Chondrocyte (in vitro differentiated cells): ENCODE results near the gene LYZL2. TPM values are rescaled to one million over a fixed set of nuclear protein-coding genes. Genes with fewer than 3 reads are reported as not detected.
"Not testable (repeated sequence)": the region's sequence is repeated elsewhere in the genome, so short reads cannot be mapped to it uniquely, and the experiment has no call there.

Source experiments
- DNase-seq: peaks from one replicate; pipeline ENCODE4 v3.0.0; 2021; ENCODE audit warnings: mixed read lengths, low spot score
- H3K27ac Mint-ChIP-seq: one replicate; pipeline ENCODE4 v1.8.0; 2021; ENCODE audit warnings: mild to moderate bottlenecking, moderate library complexity, mixed read lengths; ENCODE audit not compliant: unreplicated experiment
- H3K27me3 Mint-ChIP-seq: 2 replicates; pipeline ENCODE4 v1.8.0; 2021; ENCODE audit warnings: low read depth, mixed read lengths
- H3K36me3 Mint-ChIP-seq: 2 replicates; pipeline ENCODE4 v1.8.0; 2021; ENCODE audit warnings: low read depth, mixed read lengths
- H3K4me1 Mint-ChIP-seq: 2 replicates; pipeline ENCODE4 v1.8.0; 2021; ENCODE audit warnings: low read depth, mild to moderate bottlenecking, mixed read lengths
- H3K4me3 Mint-ChIP-seq: one replicate; pipeline ENCODE4 v1.8.0; 2021; ENCODE audit warnings: mild to moderate bottlenecking, moderate library complexity, mixed read lengths; ENCODE audit not compliant: unreplicated experiment
- H3K9me3 Mint-ChIP-seq: 2 replicates; pipeline ENCODE4 v1.8.0; 2021; ENCODE audit warnings: low read depth, mixed read lengths
- total RNA-seq: library from RNA; stranded (reverse); gene quantifications from 3 replicates; pipeline ENCODE4 v1.2.1, GENCODE V29; 2021
- TF ChIP-seq, protein P1 (sequence below): fragments of 200-600 bp; sonication (generic); IDR thresholded peaks from 2 replicates; pipeline ENCODE4 v1.5.0; 2021; ENCODE audit warnings: antibody characterized with exemption, mild to moderate bottlenecking, moderate library complexity

Gene LYZL2
- total RNA-seq, 1 donor from 2014 or later: not detected

DNA sequence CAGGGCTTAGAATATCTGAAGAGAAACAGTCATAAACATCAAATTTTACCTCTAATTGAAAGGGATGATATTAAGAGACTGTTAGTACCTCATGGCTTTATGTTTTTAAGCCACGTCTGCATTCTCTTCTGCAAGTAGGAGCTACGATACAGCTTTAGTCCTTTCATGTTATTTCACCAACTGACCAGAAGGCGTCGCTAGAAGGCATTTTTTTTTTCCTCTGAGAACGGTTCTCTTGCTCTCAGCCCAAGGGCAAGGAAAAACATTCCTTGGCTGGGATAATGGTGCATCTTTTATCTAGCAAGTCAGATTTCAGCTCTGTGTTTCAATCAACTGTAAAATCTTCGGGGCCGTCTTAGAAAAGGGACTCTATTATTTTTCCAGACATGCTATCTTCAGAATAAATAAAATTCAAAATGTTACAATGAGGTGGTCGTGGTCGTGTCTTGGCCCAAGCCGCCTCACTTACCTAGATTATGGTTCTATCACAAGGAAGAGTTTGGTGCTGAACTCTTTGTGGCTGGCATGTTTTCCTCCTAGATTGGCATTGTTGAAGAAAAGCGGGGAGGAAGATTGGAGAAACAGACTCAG lies 41.6 kb upstream of the LYZL2 start:
- Mint-ChIP-seq H3K4me3 (peak overlapping the region; percentile 39), H3K27ac (no peak overlapping the region), H3K27me3 (no peaks in the 10 kb centered on the region), H3K9me3 (no peaks in the 10 kb centered on the region), H3K36me3 (no peaks in the 10 kb centered on the region), H3K4me1 (peaks cover 13% of the 10 kb centered on the region)
- no peak for DNase-seq
- TF ChIP-seq, protein P1, sequence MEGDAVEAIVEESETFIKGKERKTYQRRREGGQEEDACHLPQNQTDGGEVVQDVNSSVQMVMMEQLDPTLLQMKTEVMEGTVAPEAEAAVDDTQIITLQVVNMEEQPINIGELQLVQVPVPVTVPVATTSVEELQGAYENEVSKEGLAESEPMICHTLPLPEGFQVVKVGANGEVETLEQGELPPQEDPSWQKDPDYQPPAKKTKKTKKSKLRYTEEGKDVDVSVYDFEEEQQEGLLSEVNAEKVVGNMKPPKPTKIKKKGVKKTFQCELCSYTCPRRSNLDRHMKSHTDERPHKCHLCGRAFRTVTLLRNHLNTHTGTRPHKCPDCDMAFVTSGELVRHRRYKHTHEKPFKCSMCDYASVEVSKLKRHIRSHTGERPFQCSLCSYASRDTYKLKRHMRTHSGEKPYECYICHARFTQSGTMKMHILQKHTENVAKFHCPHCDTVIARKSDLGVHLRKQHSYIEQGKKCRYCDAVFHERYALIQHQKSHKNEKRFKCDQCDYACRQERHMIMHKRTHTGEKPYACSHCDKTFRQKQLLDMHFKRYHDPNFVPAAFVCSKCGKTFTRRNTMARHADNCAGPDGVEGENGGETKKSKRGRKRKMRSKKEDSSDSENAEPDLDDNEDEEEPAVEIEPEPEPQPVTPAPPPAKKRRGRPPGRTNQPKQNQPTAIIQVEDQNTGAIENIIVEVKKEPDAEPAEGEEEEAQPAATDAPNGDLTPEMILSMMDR: peak; percentile 88

DNA sequence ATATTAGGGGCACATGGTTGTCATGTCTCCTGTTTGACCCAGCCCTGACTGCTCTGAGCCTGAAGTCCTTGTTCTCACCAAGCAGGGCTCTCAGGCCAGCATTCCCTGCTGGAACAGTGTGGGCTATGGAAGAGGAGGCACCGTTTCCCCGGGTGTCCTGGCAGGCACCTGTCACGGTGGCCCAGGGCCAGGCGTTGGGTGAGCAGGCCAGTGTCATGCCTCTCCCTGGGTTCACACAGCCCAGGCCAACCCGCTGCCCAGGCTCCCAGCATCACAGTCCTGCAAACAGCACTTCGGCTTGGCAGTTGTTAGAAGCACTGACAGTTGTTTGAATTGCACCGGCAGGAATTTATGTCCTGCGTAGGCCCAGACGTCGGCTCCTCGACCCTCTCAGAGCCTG lies 38.4 kb upstream of the LYZL2 start:
- not testable (repeated sequence) for H3K9me3 Mint-ChIP-seq, H3K4me3 Mint-ChIP-seq, DNase-seq, H3K27me3 Mint-ChIP-seq, H3K4me1 Mint-ChIP-seq, H3K36me3 Mint-ChIP-seq, H3K27ac Mint-ChIP-seq

DNA sequence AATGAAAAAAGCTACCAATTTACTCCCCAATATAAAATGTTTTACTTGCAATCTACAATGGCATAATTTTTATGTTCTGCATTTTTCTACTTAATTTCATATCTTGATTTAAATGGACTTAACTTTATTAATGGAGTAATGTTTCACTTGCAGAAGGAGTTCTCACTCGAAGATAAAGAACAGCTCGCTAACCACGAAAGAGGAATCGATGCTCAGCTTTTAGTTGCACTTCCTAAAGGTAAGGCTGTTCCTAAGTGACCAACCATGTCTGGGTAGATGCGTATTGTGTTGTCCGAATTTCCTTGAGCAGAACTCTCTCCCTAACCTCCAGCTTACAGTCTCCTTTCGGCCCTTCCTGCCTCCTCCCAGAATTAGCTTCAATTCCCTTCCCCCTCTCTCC lies 33.9 kb upstream of the LYZL2 start:
- H3K27ac Mint-ChIP-seq, H3K4me3 Mint-ChIP-seq, DNase-seq, H3K36me3 Mint-ChIP-seq, H3K27me3 Mint-ChIP-seq, H3K4me1 Mint-ChIP-seq, H3K9me3 Mint-ChIP-seq: not testable (repeated sequence)

DNA sequence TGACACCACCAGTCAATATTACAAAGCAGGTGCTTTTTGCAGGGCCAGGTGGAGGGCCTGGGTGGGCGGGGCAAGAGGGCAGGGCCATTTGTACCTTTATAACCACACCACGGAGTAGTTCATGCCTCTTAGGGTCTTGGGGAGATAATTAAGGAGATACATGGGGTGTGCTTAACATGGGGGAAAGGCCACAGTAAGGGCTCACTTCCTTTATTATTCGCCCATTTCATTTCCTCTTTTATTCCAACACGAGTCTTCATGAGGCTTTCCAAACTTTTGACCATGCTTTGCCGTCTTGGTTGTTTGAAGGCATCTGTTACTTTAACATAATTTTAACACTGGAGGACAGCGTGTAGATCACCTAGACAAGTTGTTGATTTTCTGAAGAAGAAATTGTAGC lies 33.3 kb upstream of the LYZL2 start:
- TF ChIP-seq, protein P1: no peak
- Mint-ChIP-seq H3K27ac (no peak overlapping the region), H3K9me3 (no peaks in the 10 kb centered on the region), H3K36me3 (no peaks in the 10 kb centered on the region), H3K4me1 (no peaks in the 10 kb centered on the region), H3K27me3 (peaks cover 3% of the 10 kb centered on the region), H3K4me3 (no peak overlapping the region)
- no peak for DNase-seq

DNA sequence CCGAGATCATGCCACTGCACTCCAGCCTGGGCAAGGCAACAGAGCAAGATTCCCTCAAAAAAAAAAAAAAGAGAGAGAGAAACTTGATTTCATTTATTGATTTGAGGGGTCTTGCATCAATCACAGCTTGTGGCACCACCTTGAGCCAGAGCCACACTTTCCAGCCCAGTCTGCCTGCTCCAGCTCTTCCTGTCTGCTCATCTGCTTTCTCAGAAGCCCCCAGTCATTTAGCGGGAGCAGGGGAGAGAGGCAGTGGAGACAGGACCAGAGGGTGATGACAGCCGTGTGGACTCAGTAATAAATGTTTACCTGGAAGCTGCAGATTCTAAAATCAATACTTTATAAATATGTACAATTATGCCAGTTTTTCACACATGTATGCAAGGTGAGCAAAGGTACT lies 30.8 kb upstream of the LYZL2 start:
- H3K9me3 Mint-ChIP-seq, H3K27ac Mint-ChIP-seq, H3K36me3 Mint-ChIP-seq: not testable (repeated sequence)

DNA sequence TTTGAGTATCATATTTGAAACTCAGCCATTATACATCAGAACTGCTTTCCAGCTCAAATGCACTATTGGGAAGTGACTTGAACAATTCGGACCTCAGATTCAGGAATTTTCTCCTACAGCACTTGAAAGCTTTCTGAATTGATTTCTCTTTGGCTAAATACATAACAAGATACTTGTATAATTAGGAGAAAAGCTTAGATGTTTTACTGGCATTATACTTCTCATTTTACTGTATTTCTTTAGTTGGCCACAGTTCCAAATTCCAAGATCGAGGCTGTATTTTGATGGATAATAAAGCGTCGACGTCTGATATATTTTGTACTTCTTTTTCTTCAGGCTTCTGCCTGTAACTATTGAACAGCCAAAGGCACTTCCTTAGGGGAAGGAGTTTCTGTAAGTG lies 26.7 kb upstream of the LYZL2 start:
- Mint-ChIP-seq H3K9me3 (no peaks in the 10 kb centered on the region), H3K27ac (no peak overlapping the region), H3K36me3 (no peaks in the 10 kb centered on the region), H3K4me1 (peaks cover 6% of the 10 kb centered on the region), H3K4me3 (no peak overlapping the region), H3K27me3 (peaks cover 9% of the 10 kb centered on the region)
- no peak for DNase-seq
- TF ChIP-seq, protein P1: no peak

More for the DNA sequence above, 30.8 kb upstream of the LYZL2 start:
- H3K27me3 Mint-ChIP-seq, H3K4me1 Mint-ChIP-seq, H3K4me3 Mint-ChIP-seq, DNase-seq: not testable (repeated sequence)

DNA sequence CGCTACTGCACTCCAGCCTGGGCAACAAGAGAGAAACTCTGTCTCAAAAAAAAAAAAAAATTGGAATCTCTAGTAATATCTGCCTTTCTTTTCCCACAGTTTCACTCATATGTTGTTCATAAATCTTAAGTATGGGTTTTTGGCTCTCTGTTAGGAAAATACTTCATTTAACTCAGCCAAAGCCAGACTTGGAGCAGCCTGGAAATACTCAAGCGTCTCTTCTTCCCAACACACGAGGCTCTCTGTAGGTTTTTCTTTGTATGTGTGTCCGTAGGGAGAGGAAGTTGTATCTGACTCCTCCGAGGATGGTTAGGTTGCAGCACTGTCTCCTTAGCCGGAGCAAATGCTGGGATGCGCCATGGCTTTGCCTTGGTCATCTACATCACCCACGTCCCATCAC lies 25.4 kb upstream of the LYZL2 start:
- not testable (repeated sequence) for H3K27me3 Mint-ChIP-seq, H3K4me3 Mint-ChIP-seq, H3K27ac Mint-ChIP-seq, H3K4me1 Mint-ChIP-seq, DNase-seq, H3K9me3 Mint-ChIP-seq, H3K36me3 Mint-ChIP-seq

DNA sequence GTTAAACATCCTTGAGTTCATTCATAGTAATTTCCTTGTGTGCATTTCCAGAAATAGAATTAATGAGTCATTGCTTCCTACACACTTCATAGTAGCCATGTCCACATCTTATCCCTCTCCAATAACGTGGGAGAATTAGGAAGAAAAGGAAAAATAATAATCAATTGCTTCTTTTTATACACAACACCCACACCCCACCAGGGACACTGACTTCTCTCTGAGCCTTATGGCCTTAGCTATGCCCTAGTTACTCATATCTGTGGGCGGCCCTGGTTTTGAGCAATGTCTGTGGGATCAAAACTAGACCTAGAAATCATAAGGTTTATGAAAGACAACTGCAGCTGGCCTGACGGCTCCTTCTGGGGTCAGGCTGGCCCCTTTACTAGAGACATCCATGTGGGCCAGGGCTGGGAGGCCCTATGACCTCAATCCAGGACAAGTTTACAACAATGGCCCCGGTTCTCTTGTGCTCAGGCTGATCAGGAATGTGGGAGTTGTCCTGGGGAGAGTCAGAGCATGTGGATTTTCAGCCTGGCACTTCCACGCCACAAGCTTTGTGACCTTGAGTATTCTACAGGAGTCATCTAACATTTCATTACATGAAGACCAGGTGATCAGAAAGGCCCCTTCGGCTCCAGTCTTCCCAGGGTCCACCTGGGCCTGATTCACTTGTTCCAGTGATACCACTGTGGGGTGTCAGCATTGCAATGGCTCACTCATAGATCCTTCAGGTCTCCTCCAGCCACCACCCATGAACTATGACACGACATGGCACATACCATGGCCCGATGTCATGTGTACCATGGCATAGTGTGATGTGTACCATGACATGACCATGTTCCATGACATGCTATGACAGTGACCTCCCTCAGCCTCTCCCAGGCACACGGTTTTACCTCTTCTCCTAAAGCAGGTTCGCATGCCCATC lies 22.2 kb upstream of the LYZL2 start:
- H3K36me3 Mint-ChIP-seq, H3K9me3 Mint-ChIP-seq, H3K27ac Mint-ChIP-seq, H3K27me3 Mint-ChIP-seq, DNase-seq, H3K4me3 Mint-ChIP-seq, H3K4me1 Mint-ChIP-seq: not testable (repeated sequence)
